CD4-positive, alpha-beta T cell treated with Interferon gamma for 1 hour (primary cell): ENCODE data around the gene INTS13.
"Not testable (repeated sequence)": the region's sequence is repeated elsewhere in the genome, so short reads cannot be mapped to it uniquely, and the experiment has no call there.

ENCODE experiments used
- DNase-seq: peaks from one replicate; pipeline ENCODE4 v3.0.0-alpha.2; 2020

The INTS13 gene

DNA sequence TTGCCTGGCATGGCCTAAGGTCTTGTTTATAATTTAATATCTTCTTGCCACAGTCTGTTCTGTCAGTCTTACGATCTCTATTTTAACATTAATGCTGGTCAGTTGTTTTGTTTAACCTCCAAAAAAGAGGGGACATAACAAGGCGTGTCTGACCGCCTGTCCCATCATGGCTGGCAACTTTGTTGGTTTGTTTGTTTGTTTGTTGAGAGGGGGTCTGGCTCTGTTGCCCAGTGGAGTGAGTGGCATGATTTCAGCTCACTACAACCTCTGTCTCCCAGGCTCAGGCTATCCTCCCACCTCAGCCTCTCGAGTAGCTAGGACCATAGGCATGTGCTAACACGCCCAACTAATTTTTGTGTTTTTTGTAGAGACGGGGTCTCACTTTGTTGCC is 68.7 kb downstream of the INTS13 start:
- DNase-seq = no peak

DNA sequence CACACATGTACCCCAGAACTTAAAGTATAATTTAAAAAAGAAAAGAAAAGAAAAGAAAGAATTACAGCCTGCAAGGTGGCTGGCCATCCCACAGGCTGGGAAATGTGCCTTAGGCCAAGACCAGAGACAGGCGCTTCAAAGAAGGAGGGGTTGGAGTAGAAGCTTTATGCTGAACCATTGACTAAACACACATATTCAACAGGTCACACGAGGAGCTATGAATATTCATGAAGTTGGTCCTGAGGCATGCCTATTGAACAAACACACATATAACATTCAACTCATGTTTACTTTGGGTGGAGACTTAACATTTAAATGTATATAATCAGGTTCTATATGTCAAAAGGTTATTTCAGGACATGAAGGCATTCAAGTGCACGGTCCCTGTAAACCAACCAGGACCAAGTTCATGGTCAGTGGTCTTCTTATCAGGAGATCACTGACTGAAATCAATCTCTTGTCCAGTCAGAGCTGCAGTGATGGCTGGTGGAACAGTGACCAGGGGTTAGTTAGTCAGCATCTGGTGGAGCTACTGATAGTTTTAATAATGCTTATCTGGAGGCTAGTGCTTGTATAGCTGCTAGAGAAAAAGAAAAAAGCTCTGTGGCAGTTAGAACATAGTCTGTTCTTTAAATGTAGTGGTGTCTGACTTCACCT is 69.2 kb downstream of the INTS13 start:
- no peak for DNase-seq

DNA sequence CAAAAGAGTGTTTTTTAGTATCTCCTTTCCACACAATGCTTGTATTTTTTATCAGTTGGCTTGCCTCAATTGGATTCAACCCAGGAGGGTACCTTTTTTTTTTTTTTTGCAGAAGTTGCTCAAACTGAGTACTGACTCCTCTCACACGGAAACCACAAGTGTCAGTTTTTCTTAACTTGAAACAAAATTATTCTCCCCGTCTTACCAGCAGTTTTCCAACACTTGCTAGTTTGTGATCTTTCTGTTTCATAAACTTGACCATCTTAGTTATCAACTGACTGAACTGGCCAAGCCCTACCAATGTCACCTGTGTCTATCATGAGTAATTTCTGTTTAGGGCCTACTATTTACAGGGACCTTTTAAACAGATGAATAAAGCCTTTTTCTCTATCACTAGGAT is 70.7 kb downstream of the INTS13 start:
- DNase-seq = no peak

DNA sequence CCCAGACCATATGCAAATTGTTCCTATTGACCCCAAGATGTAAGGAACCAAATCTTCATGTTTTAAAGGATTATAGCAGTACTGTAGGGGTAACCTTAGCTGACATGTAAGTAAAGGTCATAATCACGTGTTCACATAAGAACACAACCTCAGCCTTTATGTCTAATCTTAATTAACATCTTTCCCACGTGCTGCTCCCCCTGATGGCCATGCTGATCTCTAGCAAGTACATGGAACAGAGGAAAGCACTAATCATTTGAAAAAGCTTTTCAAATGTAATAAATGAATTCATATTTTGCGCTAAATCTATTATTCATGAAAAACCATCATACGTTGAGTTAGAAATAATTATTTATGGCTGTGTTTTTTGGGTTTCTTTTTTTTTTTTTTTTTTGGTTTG is 74.3 kb downstream of the INTS13 start:
- no peak for DNase-seq

DNA sequence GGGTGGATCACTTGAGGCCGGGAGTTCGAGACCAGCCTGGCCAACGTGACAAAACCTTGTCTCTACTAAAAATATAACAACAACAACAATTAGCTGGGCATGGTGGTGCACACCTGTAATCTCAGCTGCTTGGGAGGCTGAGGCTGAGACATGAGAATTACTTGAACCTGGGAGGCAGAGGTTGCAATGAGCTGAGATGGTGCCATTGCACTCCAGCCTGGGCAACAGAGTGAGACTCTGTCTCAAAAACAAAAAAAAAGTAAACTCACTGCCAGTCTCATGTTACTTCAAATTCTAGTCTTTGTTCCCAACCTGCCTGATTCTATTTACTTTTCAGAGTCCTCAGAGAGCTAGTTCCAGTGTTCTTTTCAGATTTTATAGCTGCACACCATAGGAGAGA is 75.0 kb downstream of the INTS13 start:
- not testable (repeated sequence) for DNase-seq

DNA sequence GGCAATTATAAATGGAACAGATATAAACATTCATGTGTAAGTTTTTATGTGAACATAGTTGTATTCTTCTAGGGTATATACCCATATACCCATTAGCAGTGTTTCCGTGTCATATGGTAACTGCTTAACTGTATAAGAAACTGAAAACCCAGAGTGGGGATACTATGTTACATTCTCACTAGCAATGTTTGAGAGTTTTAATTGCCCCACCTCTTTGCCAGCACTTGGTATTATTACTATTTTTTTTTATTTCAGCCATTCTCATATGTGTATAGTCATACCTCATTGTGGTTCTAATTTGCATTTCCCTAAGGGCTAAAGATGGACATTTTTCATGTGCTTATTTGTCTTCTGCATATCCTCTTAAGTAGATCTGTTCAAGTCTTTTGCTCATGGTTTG is 76.1 kb downstream of the INTS13 start:
- DNase-seq = no peak

DNA sequence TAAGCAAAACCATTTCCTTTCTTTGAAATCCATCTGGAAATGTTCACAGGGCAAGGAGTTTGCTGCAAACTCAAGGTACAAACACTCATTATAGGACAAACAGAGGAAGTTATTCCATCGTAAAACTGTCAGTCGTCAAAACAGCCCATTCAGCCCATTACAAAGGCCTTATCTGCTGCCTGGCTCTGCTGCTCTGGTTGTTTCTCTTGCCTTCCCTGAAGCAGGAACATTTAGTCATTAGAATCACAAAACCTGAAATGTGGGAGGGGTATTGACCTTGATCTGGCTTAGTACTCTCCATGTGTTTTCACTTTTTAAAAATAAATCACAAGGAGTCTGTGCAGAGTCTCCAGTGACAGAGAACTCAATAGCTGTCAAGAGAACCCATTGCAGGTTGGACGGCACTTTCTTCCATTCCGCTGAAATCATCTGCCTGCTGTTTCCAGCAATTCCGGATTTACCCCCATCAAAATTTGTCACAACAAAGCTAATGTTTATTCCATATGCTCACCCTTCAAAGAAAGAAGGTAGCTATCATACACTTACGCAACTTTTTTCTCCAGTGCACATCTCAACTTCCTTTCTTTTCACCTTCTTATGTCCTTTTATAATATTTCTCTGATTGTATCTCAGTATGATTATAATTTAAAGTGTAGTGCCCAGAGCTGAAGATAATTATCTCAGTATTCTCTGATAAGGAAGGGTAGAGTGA is 80.2 kb downstream of the INTS13 start:
- DNase-seq = no peak

DNA sequence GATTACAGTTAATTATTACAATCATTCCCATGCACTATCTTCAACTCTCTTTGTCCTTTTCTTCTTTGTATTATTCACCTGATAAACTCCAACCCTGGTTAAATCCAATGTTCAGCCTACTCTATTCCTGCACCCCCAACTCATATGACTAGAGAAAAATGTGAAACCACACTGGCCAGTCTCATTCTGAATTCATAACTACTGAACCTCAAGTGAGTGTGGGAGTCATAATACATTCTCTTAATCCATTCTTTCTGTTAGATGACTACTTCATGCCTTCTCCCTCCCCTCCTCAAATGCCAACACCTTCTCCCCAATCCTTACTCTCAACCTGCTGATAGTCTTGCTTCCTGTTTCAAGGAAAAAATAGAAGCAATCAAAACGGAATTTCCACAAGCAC is 82.4 kb downstream of the INTS13 start:
- DNase-seq = no peak
